Measurements from ENCODE around the gene GLS.

- TF ChIP-seq, protein P1, sequence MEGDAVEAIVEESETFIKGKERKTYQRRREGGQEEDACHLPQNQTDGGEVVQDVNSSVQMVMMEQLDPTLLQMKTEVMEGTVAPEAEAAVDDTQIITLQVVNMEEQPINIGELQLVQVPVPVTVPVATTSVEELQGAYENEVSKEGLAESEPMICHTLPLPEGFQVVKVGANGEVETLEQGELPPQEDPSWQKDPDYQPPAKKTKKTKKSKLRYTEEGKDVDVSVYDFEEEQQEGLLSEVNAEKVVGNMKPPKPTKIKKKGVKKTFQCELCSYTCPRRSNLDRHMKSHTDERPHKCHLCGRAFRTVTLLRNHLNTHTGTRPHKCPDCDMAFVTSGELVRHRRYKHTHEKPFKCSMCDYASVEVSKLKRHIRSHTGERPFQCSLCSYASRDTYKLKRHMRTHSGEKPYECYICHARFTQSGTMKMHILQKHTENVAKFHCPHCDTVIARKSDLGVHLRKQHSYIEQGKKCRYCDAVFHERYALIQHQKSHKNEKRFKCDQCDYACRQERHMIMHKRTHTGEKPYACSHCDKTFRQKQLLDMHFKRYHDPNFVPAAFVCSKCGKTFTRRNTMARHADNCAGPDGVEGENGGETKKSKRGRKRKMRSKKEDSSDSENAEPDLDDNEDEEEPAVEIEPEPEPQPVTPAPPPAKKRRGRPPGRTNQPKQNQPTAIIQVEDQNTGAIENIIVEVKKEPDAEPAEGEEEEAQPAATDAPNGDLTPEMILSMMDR (IDR thresholded peaks at IDR 0.05; ENCODE audit: low read depth, low read length): no peak
- no peak for TF ChIP-seq EZH2phosphoT487 (IDR thresholded peaks at IDR 0.05; ENCODE audit: low read depth)
These were observed 112.6 kb downstream of the GLS start for GRCh38 chr2:190993292-190993643.
